HG03103 (cell line): Measurements from ENCODE around the gene NOSIP.
A peak's percentile ranks its signal among the peaks of the same experiment; 100 is the strongest.

Experiments used
- ATAC-seq: cut with Tn5 transposase; IDR thresholded peaks from one replicate; pipeline ENCODE4 v1.9.1; 2021; ENCODE audit warnings: low read depth; ENCODE audit not compliant: unreplicated experiment

The NOSIP gene

DNA sequence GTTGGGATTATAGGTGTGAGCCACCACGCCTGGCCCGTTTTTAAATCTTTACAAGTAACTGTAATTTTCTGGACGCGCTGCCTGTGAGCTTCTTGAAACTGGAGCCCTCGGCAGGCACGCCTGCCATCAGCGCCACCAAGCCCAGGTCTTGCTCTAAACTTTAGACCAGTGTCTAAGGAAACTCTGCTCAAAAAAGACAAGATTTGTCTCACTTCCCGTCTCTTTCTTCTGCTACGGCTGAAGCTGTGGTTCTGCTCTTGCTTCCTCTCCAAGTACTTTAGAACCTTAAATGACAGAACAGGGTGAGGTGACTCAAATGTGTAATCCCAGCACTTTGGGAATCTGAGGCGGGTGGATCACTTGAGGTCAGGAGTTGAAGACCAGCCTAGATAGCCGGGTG, 27.6 kb downstream of the NOSIP start:
- no peak for ATAC-seq

DNA sequence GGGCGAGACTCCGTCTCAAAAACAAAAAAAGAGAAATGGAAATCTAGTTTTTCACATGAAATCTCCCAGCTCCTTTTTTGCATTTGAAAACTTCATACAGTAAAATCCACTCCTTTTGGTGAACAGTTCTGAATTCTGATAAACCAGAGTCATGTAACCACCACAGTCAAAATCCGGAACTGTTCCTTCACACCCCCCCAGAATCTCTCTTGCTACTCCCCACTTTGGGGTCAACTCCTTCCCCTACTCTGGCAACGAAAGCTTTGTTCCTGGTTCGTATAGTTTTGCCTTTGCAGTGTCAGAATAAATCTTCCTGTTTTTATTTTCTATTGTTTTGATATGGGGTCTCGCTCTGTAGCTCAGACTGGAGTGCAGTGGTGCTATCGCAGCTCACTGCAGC, 28.8 kb downstream of the NOSIP start:
- ATAC-seq: no peak

DNA sequence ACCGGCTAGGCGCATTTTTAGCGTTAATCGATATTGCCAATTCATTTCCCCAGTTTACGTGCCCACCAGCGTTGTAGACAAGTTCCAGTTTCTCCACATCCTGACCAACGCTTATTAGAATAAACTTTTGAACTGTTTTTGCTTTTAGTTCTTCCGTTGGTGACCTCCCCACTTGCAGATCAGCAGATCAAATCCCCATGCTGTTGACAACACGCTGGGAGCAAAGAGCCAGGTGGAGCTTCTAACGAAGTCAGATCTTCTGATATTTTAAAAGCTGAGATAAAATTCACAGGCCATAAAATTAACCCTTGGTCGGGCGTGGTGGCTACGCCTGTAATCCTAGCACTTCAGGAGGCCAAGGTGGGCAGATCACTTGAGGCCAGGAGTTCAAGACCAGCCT, 31.3 kb downstream of the NOSIP start:
- no peak for ATAC-seq

DNA sequence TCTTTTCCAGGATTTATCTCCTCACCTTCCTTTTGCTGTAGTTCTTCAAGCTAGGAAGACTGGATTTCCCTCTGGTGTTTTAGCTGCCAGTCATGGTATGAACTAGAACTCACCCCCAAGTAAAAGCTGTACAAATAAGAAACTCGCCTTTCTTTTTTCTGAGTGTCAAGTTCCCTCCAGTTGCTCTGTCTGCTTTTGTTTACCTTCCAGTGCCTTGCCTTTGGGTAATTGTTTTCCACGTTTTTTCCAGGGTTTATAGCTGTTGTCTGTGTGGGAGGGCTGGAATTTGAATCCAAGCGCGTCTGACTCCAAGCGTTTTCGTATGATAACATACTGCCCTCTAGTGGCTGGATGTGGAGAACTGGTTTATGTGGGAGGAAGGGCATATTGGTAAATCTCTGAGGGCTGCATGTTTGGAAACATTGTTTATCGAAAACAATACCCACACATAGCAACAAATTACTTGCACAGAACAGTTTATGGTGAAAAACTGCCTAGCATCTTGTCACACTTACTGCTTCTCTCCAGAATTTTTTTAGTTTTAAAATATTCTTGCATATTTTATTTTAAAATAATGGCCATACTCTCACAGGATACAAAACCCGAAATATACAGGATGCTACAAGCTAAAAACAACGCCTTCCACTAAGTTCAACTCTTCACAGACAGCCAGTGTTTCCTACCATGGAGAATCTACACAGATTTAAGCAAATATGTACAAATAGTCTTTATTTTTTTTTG, 33.4 kb downstream of the NOSIP start:
- no peak for ATAC-seq

DNA sequence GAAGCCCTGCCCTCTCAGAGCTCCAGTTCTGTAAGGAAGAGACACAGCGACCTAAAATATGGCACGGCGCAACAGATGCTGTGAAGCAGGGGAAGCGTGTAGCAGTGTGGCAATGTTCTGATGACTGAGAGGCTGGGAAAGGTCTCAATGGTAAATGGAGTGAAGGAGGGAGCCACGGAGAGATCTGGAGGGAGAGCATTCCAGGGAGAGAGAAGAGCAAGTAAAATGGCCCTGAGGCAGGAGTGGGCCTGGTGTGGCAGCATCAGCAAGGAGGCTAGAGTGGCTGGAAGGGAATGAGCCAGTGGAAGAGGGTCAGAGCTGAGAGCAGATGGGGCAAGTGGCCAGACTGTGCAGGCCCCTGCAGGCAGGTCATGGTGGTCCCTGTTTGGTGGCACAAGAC, 36.2 kb downstream of the NOSIP start:
- no peak for ATAC-seq

DNA sequence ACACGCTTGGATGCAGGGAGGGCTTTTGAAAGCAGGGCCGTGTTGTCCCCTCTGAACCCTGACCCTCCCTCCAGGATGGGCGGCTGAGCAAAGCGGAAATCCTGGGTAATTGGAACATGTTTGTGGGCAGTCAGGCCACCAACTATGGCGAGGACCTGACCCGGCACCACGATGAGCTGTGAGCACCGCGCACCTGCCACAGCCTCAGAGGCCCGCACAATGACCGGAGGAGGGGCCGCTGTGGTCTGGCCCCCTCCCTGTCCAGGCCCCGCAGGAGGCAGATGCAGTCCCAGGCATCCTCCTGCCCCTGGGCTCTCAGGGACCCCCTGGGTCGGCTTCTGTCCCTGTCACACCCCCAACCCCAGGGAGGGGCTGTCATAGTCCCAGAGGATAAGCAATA, 37.3 kb downstream of the NOSIP start:
- no peak for ATAC-seq

DNA sequence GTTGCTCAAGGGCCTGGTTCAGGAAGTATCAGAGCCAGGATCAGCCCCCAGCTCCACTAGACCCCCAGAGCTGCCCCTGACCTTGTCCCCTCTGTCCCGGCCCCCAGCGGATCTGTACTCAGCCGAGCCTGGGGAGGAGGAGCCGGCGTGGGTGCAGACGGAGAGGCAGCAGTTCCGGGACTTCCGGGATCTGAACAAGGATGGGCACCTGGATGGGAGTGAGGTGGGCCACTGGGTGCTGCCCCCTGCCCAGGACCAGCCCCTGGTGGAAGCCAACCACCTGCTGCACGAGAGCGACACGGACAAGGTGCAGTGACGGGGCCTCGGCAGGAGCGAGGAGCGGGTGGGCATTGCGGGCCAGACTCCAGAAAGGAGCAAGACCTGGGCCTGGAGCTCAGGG, 37.9 kb downstream of the NOSIP start:
- no peak for ATAC-seq

DNA sequence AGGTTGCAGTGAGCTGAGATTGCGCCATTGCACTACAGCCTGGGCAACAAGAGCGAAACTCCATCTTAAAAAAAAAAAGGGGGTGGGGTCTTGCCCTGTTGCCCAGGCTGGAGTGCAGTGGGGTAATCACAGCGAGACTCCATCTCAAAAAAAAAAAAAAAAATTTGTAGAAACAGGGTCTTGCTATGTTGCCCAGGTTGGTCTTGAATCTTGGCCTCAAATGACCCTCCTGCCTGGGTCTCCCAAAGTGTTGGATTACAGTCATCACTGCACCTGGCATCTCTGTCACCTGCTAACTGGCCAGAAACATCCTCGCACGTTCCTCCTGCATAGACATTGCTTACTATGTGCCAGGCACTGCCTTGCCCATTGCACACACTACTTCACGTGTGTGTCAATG, 38.4 kb downstream of the NOSIP start:
- ATAC-seq: no peak

DNA sequence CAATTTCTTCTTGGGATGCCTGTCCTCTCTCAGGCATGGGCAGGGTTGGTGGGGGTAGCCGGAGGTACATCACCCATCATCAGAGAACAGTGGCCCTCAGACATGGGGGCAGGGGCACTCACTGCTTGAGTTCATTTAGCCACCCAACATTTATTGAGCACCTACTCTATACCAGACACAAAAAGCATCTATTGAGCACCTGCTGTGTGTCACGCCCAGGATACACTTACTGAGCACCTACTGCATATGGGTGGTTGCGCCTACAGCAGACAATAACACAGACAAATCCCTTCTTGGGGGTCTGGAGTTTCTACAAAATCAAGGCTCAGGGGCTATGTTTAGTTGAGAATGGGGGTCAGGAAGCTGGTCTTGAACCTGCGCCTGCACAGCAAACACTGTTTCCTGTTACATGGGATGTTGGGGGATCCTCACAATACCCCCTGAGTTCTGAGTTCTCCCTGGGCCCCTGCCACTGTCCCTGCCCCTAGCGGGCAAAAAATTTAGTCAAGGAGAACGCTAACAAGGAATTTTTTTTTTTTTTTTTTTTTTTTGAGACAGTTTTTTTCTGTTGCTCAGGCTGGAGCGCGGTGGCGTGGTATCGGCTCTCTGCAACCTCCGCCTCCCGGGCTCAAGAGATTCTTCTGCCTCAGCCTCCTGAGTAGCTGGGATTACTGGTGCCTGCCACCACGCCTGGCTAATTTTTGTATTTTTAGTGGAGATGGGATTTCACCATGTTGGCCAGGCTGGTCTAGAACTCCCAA, 41.0 kb downstream of the NOSIP start:
- no peak for ATAC-seq

DNA sequence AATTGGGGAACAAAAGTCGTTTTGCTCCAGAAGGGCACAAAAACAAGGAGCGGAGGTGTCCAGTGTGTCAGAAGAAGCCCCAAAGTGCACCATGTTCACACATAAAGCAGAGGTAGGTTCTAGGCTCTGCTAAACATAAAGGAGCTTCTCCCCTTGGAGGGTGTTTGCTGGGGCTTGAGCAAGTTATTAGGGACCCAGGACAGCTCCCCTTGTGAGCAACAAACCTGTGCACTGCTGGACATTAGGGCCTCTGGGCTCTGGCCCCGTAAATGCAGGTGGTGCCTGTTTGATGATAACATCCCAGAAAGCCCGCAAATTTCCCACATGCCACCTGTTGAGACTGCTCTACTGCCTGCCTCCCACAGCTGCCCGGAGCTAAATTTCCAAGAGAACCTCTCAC, 41.7 kb downstream of the NOSIP start:
- ATAC-seq: no peak

DNA sequence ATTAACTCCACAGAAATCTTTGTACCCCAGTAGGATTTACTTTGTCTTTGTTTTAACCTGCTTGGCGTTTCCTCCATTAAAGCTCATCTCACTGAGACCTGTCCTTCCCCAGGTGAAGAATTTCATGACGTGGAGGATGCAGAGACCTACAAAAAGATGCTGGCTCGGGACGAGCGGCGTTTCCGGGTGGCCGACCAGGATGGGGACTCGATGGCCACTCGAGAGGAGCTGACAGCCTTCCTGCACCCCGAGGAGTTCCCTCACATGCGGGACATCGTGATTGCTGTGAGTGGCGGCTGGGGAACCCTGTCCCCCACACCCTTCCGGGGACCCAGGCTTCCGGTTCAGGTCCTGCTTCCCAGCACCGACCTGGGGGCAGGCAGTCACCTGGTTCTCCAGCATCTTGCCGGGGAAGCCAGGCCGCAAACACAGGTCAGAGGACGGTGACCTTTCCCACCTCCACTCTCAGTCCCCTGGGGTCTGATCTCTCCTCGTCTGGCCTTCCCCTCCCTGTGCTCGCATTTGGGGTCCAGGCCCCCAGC, 43.4 kb downstream of the NOSIP start:
- ATAC-seq: no peak

DNA sequence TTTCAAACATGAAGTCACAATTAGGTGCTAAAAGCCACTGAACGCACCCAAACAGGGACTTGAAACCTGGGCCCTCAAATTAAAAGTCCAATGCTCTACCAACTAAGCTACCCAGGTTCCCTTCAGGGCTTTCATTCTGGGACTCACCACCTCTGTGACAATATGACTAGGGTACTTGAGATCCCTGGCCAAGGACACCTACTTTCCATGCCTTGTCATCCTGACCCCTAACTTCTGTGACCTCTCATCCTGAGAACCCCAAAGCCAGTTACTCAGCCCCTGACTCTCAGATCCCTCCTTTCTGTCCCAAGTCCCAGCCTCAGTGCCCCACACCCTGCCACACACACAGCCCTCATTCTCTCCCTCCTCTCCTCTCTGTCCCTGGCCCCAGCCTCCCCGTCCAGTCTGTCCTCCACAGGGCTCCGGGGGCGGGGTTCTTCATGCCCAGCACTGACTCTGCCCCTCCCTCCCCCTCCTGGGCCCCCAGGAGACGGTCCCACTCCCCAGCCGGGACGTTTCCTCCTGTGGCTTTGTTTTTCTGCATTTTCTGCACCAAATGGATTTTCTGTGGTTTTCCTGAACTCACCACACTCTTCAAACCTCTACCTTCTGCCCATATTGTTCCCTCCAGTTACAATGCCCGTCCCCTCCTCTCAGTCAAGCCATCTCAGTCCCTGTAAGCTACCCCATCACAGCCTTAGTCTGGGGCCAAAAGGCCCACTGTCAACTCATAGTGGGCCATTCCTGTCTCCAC, 45.5 kb downstream of the NOSIP start:
- no peak for ATAC-seq

DNA sequence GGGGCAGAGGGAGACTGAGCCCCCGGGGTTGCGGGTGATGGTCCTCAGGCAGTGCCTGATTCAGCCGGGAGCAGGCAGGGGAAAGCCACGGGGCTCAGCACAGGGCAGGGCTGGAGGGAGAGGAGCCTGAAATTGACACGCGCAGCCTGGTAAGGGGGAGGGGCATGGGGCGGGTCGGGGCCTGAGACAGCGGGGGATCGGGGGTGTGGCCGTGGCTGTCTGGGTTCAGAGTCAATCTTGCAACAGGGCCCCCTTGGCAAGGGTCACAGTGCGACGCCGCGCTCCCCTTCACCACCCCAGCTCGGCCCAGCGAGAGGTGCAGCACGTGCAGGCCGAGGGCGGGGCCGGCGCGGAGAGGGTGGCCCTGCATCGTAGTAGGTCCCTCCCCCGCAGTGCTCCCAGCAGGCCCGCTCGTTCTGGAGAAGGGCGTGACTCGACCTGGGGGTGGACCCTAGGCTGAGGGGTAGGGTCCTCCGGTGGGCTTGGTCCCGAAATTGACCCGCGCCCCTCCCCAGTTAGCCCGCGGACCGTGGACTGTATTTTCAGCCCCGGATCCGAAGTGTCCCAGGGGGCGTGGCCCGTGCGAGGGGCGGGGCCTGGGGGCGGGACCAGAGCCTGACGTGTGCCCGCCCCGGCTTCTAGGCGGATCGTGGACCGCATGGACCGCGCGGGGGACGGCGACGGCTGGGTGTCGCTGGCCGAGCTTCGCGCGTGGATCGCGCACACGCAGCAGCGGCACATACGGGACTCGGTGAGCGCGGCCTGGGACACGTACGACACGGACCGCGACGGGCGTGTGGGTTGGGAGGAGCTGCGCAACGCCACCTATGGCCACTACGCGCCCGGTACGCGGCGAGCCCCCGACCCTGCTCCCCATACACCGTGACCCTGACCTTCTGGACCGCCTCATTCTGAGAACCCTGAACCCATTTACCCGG, 46.5 kb downstream of the NOSIP start:
- peak; percentile 55 for ATAC-seq

DNA sequence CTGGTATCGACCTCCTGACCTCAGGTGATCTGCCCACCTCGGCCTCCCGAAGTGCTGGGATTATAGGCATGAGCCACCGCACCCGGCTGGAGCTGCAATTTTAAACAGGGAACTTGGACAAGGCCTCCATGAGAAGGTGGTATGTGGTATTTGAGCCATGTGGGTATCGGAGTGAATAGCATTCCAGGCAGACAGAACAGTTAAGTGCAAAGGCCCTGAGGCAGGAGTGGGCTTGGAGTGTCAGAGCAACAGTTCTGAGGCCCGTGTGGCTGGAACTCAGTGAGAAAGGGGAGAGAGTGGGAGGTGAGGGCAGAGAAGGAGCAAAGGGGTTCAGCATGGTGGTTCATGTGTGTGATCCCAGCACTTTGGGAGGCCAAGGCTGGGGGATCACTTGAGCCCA, 49.6 kb downstream of the NOSIP start:
- ATAC-seq: no peak

DNA sequence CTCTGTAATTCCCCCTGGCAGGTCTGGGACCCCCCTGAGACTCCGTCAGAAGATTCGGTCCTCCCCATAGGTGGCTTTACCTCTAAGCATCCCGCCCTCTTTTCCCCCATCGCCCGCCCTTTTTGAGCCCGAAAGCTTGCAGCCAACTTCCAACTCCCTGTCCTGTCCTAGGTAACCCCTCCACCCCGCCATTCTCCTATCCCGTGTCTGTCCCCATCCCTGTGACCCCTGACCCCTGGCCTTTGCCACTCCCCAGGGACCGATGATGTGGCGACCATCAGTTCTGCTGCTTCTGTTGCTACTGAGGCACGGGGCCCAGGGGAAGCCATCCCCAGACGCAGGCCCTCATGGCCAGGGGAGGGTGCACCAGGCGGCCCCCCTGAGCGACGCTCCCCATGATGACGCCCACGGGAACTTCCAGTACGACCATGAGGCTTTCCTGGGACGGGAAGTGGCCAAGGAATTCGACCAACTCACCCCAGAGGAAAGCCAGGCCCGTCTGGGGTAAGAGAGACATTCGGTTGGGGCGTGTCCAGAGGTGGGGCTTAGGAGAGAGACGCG, 52.1 kb downstream of the NOSIP start:
- ATAC-seq: no peak

DNA sequence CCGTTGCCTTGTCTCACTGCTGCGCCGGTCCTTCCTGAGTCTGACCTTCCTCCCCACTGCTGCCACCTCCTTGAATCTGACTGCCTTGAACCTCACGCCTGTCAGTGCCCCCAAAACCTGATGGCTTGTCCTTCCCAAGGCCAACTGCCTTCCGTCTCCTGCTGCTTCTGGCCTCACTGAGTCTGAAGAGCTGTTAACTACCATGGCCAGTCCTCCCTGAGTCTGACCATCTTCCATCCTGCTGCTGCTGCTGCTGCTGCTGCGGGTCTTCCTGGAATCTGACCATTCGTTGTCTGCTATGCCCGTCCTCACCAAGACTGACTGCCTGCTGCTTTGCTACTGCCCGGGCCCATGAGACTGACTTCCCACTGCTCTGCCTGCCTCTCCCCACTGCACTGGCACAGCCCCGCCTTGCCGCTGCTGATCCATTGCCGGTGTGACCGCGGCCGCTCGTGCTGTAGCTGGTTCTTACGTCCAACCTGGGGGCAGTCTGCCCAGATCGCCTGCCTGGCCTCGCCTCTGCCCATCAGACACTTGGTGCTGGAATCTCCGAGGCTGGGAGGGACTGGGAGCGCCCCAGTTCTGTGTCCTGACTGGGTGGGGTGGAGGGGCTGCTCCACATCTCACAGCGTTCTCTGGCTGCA, 55.4 kb downstream of the NOSIP start:
- no peak for ATAC-seq

DNA sequence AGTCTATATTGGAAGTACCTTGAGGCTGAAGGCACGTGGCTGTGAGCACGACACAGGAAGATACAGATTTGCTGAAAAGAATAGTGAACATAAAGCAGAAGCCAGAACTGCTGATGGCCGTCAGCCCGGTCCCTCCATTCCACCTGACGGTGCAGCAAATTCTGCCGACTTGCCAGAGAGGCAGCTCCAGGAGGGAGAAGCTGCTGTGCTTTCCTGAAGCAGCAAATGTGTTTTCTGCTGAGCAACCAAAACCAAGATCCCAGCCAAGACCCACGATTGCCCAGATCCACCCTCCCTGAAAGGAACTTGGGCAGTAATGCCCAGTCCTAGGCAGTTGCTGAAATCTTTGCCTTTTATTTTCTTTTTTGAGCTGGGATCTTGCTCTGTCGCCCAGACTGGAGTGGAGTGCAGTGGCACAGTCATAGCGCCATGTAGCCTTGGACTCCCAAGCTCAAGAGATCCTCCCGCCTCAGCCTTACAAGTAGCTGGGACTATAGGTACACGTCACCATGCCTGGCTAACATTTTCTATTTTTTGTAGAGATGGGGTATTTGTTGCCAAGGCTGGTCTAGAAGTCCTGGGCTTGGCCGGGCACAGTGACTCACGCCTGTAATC, 59.5 kb downstream of the NOSIP start:
- no peak for ATAC-seq

DNA sequence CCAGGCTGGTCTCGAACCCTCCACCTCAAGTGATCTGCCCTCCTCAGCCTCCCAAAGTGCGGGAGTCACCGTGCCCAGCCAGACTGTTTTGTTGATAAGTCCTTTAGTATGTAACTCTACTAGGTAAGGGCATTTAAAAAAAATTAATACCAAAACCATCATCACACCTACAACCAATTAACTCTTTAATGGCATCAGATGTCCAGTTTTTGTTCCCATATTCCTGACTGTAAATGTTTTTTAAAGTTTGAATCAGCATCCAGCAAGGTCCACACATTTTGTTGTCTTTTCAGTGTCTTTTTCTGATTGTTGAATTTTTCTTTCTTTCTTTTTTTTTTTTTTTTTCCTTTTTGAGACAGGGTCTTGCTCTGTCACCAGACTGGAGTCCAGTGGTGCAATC, 62.3 kb downstream of the NOSIP start:
- ATAC-seq: no peak

DNA sequence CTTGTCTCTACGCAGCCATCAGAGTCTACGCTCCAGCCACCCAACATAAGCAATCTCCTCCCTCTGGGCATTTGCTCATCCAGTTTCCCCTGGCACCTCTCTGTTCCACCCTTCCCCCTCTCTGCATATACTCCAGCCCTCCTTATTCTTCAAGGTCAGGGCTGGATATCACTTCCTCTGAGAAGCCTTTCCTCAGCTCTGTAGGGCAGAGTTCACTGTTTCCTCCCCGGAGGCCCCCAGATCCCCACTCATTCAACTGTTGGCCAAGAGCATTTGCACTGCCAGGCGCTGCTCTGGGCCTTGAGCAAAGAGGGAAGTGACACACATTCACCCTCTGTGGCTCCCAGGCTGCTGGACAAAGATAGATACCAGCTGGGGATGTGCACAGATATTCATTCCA, 64.6 kb downstream of the NOSIP start:
- no peak for ATAC-seq
